Thoracic aorta (tissue), 2 donors: Measurements from ENCODE around the gene CYP46A1. TPM values are rescaled to one million over a fixed set of nuclear protein-coding genes. Genes with fewer than 3 reads are reported as not detected.

Source experiments
- ATAC-seq: fragments of 150-250 bp; one replicate; pipeline ENCODE4 v1.8.0; 2017; ENCODE audit warnings: low read depth; ENCODE audit not compliant: insufficient number of reproducible peaks, low FRiP score
- DNase-seq: peaks from one replicate; pipeline ENCODE4 v3.0.0-alpha.2; 2020; ENCODE audit warnings: low spot score
- H3K27ac ChIP-seq, 2 donors: fragments of 200-600 bp; sonication (generic); 1 replicate in 1 of 2; 2 replicates in 1 of 2; pipeline ENCODE4 v1.5.1; 2016; ENCODE audit warnings: mild to moderate bottlenecking in 2 of 2, moderate library complexity in 2 of 2
- H3K27me3 ChIP-seq: fragments of 200-600 bp; sonication (generic); replicated peaks from 2 replicates; pipeline ENCODE4 v1.6.0; 2016; ENCODE audit warnings: mild to moderate bottlenecking; ENCODE audit not compliant: insufficient read depth
- H3K36me3 ChIP-seq: fragments of 200-600 bp; sonication (generic); one replicate; pipeline ENCODE4 v1.5.1; 2016
- H3K4me1 ChIP-seq, 2 donors: fragments of 200-600 bp; sonication (generic); 1 replicate in 1 of 2; 2 replicates in 1 of 2; pipeline versions ENCODE4 v1.5.1 to v1.6.0; 2016; ENCODE audit warnings: low read depth in 2 of 2, mild to moderate bottlenecking in 1 of 2; ENCODE audit not compliant: control insufficient read depth in 1 of 2
- H3K4me3 ChIP-seq: fragments of 200-600 bp; sonication (generic); 2 replicates; pipeline ENCODE4 v1.5.1; 2016; ENCODE audit warnings: mild to moderate bottlenecking
- H3K9me3 ChIP-seq: fragments of 200-600 bp; sonication (generic); 2 replicates; pipeline ENCODE4 v1.5.1; 2016
- total RNA-seq, 2 donors: library from RNA; depleted of rRNA; stranded (reverse); fragments of >200 nt; gene quantifications; one replicate each; pipeline versions ENCODE4 v1.1.0 to v1.2.3, GENCODE V29; 2016
- TF ChIP-seq, protein P1 (sequence below): fragments of 200-600 bp; sonication (generic); IDR thresholded peaks from one replicate; pipeline ENCODE4 v1.5.1; 2019; ENCODE audit warnings: antibody characterized with exemption

CYP46A1 gene
- total RNA-seq, 2 donors from 2014 or later: 0.68 to 1.3 TPM

DNA sequence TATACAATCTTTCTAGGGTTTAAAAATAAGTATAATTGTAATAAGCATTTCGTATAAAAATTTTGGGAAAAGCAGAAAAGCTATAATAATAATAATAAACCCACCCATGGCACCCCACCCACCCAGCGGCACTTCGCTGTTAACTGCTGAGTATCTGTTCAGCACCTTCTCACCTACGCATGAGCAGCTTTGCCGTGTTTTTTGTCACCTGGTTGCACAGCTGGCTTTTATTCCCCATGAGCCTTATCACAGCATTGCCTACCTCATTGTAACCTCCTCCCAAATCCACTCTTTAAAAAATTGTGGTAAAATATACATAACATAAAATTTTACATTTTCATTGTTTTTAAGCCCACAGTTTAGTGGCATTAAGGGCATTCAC lies 34.7 kb downstream of the CYP46A1 start:
- H3K4me1 ChIP-seq: no peaks in the 10 kb centered on the region
- H3K27me3 ChIP-seq: no peaks in the 10 kb centered on the region
- no peaks in the 10 kb centered on the region for H3K36me3 ChIP-seq
- DNase-seq: no peak
- H3K4me3 ChIP-seq: no peak overlapping the region
- no peak overlapping the region for H3K27ac ChIP-seq
- no peaks in the 10 kb centered on the region for H3K9me3 ChIP-seq
- TF ChIP-seq, protein P1, sequence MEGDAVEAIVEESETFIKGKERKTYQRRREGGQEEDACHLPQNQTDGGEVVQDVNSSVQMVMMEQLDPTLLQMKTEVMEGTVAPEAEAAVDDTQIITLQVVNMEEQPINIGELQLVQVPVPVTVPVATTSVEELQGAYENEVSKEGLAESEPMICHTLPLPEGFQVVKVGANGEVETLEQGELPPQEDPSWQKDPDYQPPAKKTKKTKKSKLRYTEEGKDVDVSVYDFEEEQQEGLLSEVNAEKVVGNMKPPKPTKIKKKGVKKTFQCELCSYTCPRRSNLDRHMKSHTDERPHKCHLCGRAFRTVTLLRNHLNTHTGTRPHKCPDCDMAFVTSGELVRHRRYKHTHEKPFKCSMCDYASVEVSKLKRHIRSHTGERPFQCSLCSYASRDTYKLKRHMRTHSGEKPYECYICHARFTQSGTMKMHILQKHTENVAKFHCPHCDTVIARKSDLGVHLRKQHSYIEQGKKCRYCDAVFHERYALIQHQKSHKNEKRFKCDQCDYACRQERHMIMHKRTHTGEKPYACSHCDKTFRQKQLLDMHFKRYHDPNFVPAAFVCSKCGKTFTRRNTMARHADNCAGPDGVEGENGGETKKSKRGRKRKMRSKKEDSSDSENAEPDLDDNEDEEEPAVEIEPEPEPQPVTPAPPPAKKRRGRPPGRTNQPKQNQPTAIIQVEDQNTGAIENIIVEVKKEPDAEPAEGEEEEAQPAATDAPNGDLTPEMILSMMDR: no peak
- no peak for ATAC-seq

DNA sequence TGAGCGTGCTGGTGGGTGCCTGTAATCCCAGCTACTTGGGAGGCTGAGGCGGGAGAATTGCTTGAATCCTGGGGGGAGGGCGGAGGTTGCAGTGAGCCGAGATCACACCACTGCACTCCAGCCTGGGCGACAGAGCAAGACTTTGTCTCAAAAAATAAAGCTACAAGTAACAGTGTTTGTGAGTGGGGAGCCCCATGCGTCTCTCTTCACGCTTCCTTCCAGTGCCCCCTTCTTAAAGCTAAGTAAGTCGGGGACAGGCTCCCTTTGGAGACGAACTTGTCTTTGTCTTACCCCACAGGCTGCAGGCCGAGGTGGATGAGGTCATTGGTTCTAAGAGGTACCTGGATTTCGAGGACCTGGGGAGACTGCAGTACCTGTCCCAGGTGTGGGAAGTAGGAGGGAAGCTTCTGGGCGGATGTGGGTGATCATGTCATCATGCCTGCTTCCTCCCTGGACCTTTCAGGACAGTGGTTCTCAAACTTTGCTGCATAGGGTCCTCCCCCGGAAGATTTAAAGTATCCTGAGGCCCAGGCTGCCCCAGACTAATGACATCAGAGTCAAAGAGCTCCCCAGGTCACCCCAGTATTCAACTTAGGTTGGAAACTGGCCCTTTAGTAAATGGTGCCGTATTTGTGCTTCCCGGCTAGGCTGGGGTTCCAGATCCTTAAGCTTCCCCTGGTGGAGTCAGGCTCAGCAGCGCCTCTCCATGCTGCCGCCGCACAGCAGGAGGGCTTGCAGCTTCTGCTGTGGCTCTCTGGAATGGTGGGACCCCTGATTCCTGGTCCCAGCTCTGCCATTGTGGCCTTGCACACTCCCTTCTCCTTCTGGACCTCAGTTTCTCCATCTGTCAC lies 37.1 kb downstream of the CYP46A1 start:
- H3K9me3 ChIP-seq: no peaks in the 10 kb centered on the region
- H3K27me3 ChIP-seq: no peaks in the 10 kb centered on the region
- DNase-seq (no peak), ATAC-seq (no peak)
- H3K4me1 ChIP-seq: no peaks in the 10 kb centered on the region
- H3K27ac ChIP-seq: no peak overlapping the region
- no peaks in the 10 kb centered on the region for H3K36me3 ChIP-seq
- TF ChIP-seq, protein P1: no peak
- no peak overlapping the region for H3K4me3 ChIP-seq

DNA sequence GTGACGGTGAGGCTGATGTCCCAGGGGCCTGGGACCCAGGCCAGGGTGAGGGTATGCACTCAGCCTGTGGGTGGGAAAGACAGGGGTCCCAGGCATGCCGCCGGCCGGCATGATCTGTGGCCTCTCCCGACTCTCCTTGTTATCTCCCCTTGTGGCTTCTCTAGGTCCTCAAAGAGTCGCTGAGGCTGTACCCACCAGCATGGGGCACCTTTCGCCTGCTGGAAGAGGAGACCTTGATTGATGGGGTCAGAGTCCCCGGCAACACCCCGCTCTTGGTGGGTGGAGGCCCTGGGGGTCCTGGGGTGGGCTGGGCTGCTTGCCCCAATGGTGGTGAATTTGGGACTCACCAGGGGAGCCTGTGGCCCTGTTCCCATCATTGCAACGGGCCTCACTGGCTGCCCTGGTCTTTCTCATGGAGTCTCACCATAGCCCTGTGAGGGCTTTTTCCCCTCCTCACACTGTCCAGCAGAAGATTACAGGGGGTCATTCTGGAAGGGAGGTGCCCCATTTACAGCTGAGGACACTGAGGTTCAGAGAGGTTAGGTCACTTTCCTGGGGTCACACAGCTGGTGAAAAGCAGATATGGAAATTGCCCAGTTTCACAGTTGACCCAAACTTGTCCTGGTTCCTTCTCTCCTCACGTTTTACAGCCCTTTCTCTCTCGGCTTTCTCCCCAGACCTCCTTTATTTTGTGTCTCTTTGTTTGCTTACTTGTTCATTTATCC lies 37.9 kb downstream of the CYP46A1 start:
- Histone ChIP-seq H3K27ac (no peak overlapping the region), H3K9me3 (no peaks in the 10 kb centered on the region), H3K27me3 (no peaks in the 10 kb centered on the region), H3K4me1 (no peaks in the 10 kb centered on the region), H3K36me3 (no peaks in the 10 kb centered on the region), H3K4me3 (no peak overlapping the region)
- ATAC-seq (no peak), DNase-seq (no peak)
- TF ChIP-seq, protein P1: no peak

DNA sequence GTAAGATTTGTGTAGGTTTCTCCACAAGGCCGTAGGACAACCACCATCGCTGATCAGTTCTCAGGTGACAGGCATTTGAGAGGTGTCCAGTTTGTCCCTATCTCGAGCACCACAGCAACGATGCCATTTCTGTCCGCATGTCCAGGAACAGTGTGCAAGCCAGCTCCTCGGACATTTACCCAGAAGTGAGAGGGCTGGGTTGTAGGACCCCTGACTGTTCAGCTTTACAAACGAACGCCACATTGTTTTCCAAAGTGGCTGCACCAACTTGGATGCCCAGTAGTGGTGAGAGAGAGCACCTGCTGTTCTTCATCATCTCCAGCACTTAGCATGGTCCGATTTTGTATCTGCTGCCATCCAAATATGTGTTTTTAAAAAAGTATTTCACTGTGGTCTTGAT lies 38.6 kb downstream of the CYP46A1 start:
- H3K27me3 ChIP-seq: no peaks in the 10 kb centered on the region
- H3K9me3 ChIP-seq: no peaks in the 10 kb centered on the region
- H3K27ac ChIP-seq: no peak overlapping the region
- H3K36me3 ChIP-seq: no peaks in the 10 kb centered on the region
- H3K4me1 ChIP-seq: no peaks in the 10 kb centered on the region
- DNase-seq (no peak), ATAC-seq (no peak)
- H3K4me3 ChIP-seq: no peak overlapping the region
- TF ChIP-seq, protein P1: no peak

DNA sequence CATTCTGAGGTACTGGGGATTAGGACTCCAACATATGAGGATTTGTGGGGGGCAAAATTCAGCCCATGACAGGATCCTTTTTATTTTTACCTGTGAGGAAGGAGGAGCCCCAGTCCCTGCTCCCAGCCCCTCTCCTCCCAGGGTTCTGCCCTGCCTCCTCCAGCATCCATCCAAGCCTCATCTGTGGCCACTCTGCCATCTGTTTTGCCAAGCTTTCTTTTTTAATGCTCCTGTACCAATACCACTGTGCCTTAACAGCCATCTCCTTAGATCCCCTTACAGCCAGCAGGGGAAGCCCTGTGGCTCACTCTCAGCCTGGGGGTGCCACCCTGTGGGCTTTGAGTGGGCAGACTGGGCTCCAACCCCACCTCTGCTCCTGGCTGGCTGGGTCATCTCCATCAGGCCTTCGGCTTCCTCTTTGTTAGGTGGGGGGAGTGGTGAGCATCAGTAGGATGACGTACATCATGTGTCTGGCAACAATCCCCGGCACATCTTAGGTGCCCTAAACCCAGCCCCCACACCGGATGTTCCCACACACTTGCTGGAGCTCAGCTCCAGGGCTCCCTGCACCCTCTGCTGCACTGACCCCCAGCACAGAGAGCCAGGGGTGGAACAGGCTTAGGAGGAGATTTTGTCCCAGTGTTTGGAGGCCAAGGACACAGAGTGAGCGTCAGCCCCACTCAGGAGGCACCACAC lies 40.2 kb downstream of the CYP46A1 start:
- H3K9me3 ChIP-seq: no peaks in the 10 kb centered on the region
- TF ChIP-seq, protein P1: no peak
- DNase-seq: no peak
- H3K27me3 ChIP-seq: no peaks in the 10 kb centered on the region
- H3K27ac ChIP-seq: no peak overlapping the region
- no peak for ATAC-seq
- H3K4me3 ChIP-seq: no peak overlapping the region
- no peaks in the 10 kb centered on the region for H3K4me1 ChIP-seq
- H3K36me3 ChIP-seq: no peaks in the 10 kb centered on the region
